HepG2 (cell line): ENCODE measurements around the gene DHRS11. TPM values are rescaled to one million over a fixed set of nuclear protein-coding genes. Genes with fewer than 3 reads are reported as not detected.

ENCODE experiments used
- ATF5 ChIP-seq: sonication (generic); formaldehyde crosslinking; IDR thresholded peaks from 2 replicates; pipeline ENCODE4 v1.4.0; 2020; ENCODE audit warnings: mild to moderate bottlenecking, low read depth, missing genetic modification reagents
- EP300 ChIP-seq, 3 experiments: sonication (generic) in 1 of 3; formaldehyde crosslinking in 1 of 3; IDR thresholded peaks; 2 replicates each; pipeline versions ENCODE4 v1.5.1 to v1.6.1; 2011 to 2020; ENCODE audit warnings: low read depth in 2 of 3, low read length in 2 of 3, borderline replicate concordance in 1 of 3, improper control_type of control experiment in 1 of 3, mild to moderate bottlenecking in 1 of 3, missing genetic modification reagents in 1 of 3, moderate library complexity in 1 of 3
- FOXA1 ChIP-seq, 2 experiments: fragments of 450-650 bp in 1 of 2; sonication (generic) in 1 of 2; formaldehyde crosslinking in 1 of 2; IDR thresholded peaks; 2 replicates each; pipeline versions ENCODE4 v1.4.0 to v1.6.1; 2016 to 2020; ENCODE audit warnings: missing genetic modification reagents in 1 of 2
- FOXO4 ChIP-seq: sonication (generic); formaldehyde crosslinking; conservative IDR thresholded peaks from 2 replicates; pipeline ENCODE4 v1.8.1; 2023; ENCODE audit warnings: missing genetic modification reagents
- GFI1 ChIP-seq: sonication (generic); formaldehyde crosslinking; IDR thresholded peaks from 2 replicates; pipeline ENCODE4 v1.5.0; 2020; ENCODE audit warnings: missing genetic modification reagents, mild to moderate bottlenecking, borderline replicate concordance
- NR2F1 ChIP-seq, 2 experiments: fragments of 450-650 bp in 1 of 2; formaldehyde crosslinking in 1 of 2; IDR thresholded peaks; 2 replicates each; pipeline versions ENCODE4 v1.5.0 to v1.6.1; 2016 to 2020; ENCODE audit warnings: mild to moderate bottlenecking in 1 of 2, missing compliant biosample characterization in 1 of 2, missing genetic modification reagents in 1 of 2, moderate library complexity in 1 of 2
- PRPF4 ChIP-seq: fragments of 200-400 bp; formaldehyde crosslinking; IDR thresholded peaks from 2 replicates; pipeline ENCODE4 v1.6.1; 2016; ENCODE audit warnings: low read length, low read depth; ENCODE audit not compliant: poor library complexity, severe bottlenecking
- RBFOX2 ChIP-seq: fragments of 200-400 bp; formaldehyde crosslinking; IDR thresholded peaks from 2 replicates; pipeline ENCODE4 v1.6.1; 2017; ENCODE audit warnings: low read depth, mild to moderate bottlenecking, low read length
- SMYD3 ChIP-seq: sonication (generic); formaldehyde crosslinking; IDR thresholded peaks from 2 replicates; pipeline ENCODE4 v1.8.1; 2023; ENCODE audit warnings: mild to moderate bottlenecking, missing genetic modification reagents
- ZBTB8A ChIP-seq: sonication (generic); formaldehyde crosslinking; IDR thresholded peaks from 2 replicates; pipeline ENCODE4 v1.4.0; 2020; ENCODE audit warnings: mild to moderate bottlenecking, low read depth, missing genetic modification reagents, borderline replicate concordance
- ZNF510 ChIP-seq: sonication (generic); formaldehyde crosslinking; IDR thresholded peaks from 2 replicates; pipeline ENCODE4 v1.4.0; 2020; ENCODE audit warnings: low read depth, mild to moderate bottlenecking, missing genetic modification reagents
- ZNF580 ChIP-seq: IDR thresholded peaks from 2 replicates; pipeline ENCODE4 v1.6.1; 2016; ENCODE audit warnings: low read depth, borderline replicate concordance
- ZNF639 ChIP-seq: conservative IDR thresholded peaks from 2 replicates; pipeline ENCODE4 v1.6.1; 2018; ENCODE audit warnings: missing genetic modification reagents
- ZZZ3 ChIP-seq: sonication (generic); formaldehyde crosslinking; IDR thresholded peaks from 2 replicates; pipeline ENCODE4 v1.4.0; 2020; ENCODE audit warnings: missing genetic modification reagents, mild to moderate bottlenecking, borderline replicate concordance
- polyA plus RNA-seq, 8 experiments: library from polyadenylated mRNA; depleted of rRNA in 3 of 8; stranded (reverse) in 7 of 8; unstranded in 1 of 8; fragments of >200 nt; fragmentation: Illumina TruSeq in 4 of 8; extraction: Trizol in 4 of 8; gene quantifications; 2 replicates each; pipeline versions ENCODE4 v1.2.1 to v1.2.3, GENCODE V29; 2011 to 2016; ENCODE audit warnings: low read depth in 4 of 8, missing spikeins in 1 of 8, mixed read lengths in 1 of 8; ENCODE audit not compliant: insufficient read depth in 1 of 8
- total RNA-seq, 5 experiments: library from RNA; depleted of rRNA; stranded (reverse); fragments of >200 nt; fragmentation: Illumina TruSeq; extraction: Trizol; gene quantifications; 2 replicates each; pipeline ENCODE4 v1.2.3, GENCODE V29; 2016; ENCODE audit warnings: low read depth in 1 of 5
- TF ChIP-seq, protein P1 (sequence below): sonication (generic); formaldehyde crosslinking; IDR thresholded peaks from 2 replicates; pipeline ENCODE4 v1.5.1; 2020; ENCODE audit warnings: mild to moderate bottlenecking, missing genetic modification reagents, moderate library complexity

Gene DHRS11
- total and polyA plus RNA-seq, 2 of the 13 experiments (the other 11 are each of a cell fraction or from before 2014, with no cell fraction given): 28.4 to 41.9 TPM

GRCh38 chr17:36601303-36602029 lies 9.8 kb downstream of the DHRS11 start, which contains the start of gene MRM1 (continued):
- TF ChIP-seq ZNF639 (CRISPR knock-in tag) (no peak), FOXO4 (CRISPR knock-in tag) (no peak), ZZZ3 (CRISPR knock-in tag) (peak; percentile 16; the same call in 1 of the 2 replicates), EP300 (IDR thresholded peaks at IDR 0.05; ENCODE audit: low read depth in 2 of 2, low read length in 2 of 2) (no peak), EP300 (CRISPR knock-in tag; IDR thresholded peaks at IDR 0.05; ENCODE audit: borderline replicate concordance) (no peak; the same call in 1 of the 2 replicates), NR2F1 (CRISPR knock-in tag; IDR thresholded peaks at IDR 0.05) (no peak), ZBTB8A (CRISPR knock-in tag) (no peak), ZNF580 (CRISPR knock-in tag) (peak; percentile 87), ATF5 (CRISPR knock-in tag) (no peak), GFI1 (CRISPR knock-in tag) (peak; percentile 75), FOXA1 (IDR thresholded peaks at IDR 0.05) (no peak), FOXA1 (CRISPR knock-in tag; IDR thresholded peaks at IDR 0.05) (peak; percentile 5; the same call in 1 of the 2 replicates), PRPF4 (no peak), RBFOX2 (peak; percentile 91), ZNF510 (CRISPR knock-in tag) (no peak), SMYD3 (CRISPR knock-in tag) (no peak)
- TF ChIP-seq, protein P1, sequence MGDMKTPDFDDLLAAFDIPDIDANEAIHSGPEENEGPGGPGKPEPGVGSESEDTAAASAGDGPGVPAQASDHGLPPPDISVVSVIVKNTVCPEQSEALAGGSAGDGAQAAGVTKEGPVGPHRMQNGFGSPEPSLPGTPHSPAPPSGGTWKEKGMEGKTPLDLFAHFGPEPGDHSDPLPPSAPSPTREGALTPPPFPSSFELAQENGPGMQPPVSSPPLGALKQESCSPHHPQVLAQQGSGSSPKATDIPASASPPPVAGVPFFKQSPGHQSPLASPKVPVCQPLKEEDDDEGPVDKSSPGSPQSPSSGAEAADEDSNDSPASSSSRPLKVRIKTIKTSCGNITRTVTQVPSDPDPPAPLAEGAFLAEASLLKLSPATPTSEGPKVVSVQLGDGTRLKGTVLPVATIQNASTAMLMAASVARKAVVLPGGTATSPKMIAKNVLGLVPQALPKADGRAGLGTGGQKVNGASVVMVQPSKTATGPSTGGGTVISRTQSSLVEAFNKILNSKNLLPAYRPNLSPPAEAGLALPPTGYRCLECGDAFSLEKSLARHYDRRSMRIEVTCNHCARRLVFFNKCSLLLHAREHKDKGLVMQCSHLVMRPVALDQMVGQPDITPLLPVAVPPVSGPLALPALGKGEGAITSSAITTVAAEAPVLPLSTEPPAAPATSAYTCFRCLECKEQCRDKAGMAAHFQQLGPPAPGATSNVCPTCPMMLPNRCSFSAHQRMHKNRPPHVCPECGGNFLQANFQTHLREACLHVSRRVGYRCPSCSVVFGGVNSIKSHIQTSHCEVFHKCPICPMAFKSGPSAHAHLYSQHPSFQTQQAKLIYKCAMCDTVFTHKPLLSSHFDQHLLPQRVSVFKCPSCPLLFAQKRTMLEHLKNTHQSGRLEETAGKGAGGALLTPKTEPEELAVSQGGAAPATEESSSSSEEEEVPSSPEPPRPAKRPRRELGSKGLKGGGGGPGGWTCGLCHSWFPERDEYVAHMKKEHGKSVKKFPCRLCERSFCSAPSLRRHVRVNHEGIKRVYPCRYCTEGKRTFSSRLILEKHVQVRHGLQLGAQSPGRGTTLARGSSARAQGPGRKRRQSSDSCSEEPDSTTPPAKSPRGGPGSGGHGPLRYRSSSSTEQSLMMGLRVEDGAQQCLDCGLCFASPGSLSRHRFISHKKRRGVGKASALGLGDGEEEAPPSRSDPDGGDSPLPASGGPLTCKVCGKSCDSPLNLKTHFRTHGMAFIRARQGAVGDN (CRISPR knock-in tag): peak; percentile 97
